ENCODE measurements around the gene OPN1MW2.
A peak's percentile ranks its signal among the peaks of the same experiment; 100 is the strongest.
"Not testable (repeated sequence)": the region's sequence is repeated elsewhere in the genome, so short reads cannot be mapped to it uniquely, and the experiment has no call there.

The OPN1MW2 gene

DNA sequence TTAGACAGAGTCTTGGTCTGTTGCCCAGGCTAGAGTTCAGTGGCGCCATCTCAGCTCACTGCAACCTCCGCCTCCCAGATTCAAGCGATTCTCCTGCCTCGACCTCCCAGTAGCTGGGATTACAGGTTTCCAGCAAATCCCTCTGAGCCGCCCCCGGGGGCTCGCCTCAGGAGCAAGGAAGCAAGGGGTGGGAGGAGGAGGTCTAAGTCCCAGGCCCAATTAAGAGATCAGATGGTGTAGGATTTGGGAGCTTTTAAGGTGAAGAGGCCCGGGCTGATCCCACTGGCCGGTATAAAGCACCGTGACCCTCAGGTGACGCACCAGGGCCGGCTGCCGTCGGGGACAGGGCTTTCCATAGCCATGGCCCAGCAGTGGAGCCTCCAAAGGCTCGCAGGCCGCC is at the start of gene OPN1MW2:
OPN1MW2 (plus strand) TSS at position 301 of the 400 bp plus-strand sequence; CDS start at position 361, 60 bp downstream.
- not testable (repeated sequence) for H4K20me1 ChIP-seq; H3K9me3 ChIP-seq (replicated peaks in 1 of 11); H3K27me3 ChIP-seq; H3K4me2 ChIP-seq; H3K9ac ChIP-seq; H3K4me1 ChIP-seq; H3K4me3 ChIP-seq; H3K36me3 ChIP-seq; H3K27ac ChIP-seq

DNA sequence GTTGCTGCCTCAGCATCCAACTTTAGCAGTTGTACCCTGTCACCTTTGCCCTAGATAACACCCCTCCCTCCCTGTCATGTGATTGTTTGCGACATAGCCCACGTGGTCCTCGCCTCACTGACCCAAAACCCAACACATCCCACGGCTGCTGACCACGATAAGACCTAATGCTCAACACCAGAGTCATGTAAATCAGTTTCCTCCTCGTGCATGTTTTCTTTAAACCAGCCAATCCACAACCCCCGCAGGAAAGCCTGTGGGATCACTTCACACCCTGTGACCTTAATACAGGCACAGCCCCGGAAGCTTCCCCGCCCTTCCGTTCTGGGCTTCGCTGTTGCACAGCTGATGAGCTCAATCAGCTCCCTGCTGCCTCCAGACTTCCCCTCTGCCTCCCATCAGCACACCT is 47.0 kb upstream of the OPN1MW2 start:
- not testable (repeated sequence) for H3K27me3 ChIP-seq; H3K4me3 ChIP-seq; H3K4me1 ChIP-seq; H3K36me3 ChIP-seq; H3K4me2 ChIP-seq; H4K20me1 ChIP-seq; H3K27ac ChIP-seq; H3K9ac ChIP-seq; H3K9me3 ChIP-seq (replicated peaks in 1 of 11)

DNA sequence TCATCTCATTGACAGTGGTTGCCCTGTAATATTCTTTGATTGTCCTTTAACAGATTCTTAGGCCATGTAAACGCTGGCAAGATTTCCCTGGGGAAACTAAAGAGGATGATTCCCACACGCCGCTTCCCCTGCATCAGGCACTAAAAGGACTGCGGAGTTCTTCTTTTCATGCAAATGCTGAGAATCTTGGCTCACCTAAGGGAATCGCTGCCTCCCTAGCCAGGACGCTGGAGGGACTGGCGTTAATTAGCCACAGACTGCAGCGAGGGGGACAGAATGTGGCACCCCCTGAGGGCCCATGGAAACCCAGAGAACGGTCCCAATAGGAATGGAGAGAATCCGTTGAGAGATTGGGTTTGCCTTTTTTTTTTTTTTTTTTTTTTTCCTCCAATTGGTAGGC is 45.2 kb upstream of the OPN1MW2 start:
- not testable (repeated sequence) for H3K36me3 ChIP-seq; H3K9me3 ChIP-seq (replicated peaks in 1 of 11); H4K20me1 ChIP-seq; H3K9ac ChIP-seq; H3K4me3 ChIP-seq; H3K27ac ChIP-seq; H3K4me2 ChIP-seq; H3K4me1 ChIP-seq; H3K27me3 ChIP-seq

GRCh38 chrX:154182296-154182695 is 37.3 kb upstream of the OPN1MW2 start, which contains the start of gene OPN1MW:
TSS of gene OPN1MW (plus strand) at chrX:154182596. CDS start at chrX:154182678, 82 bp downstream.
- H4K20me1 ChIP-seq; H3K4me2 ChIP-seq; H3K4me1 ChIP-seq; H3K27me3 ChIP-seq; H3K36me3 ChIP-seq; H3K9me3 ChIP-seq (replicated peaks in 1 of 11); H3K9ac ChIP-seq; H3K27ac ChIP-seq; H3K4me3 ChIP-seq: not testable (repeated sequence)

GRCh38 chrX:154183794-154184193 is 35.8 kb upstream of the OPN1MW2 start:
- not testable (repeated sequence) for H3K36me3 ChIP-seq; H3K4me1 ChIP-seq; H3K27me3 ChIP-seq; H4K20me1 ChIP-seq; H3K9me3 ChIP-seq (replicated peaks in 1 of 11); H3K27ac ChIP-seq; H3K4me3 ChIP-seq; H3K9ac ChIP-seq; H3K4me2 ChIP-seq

DNA sequence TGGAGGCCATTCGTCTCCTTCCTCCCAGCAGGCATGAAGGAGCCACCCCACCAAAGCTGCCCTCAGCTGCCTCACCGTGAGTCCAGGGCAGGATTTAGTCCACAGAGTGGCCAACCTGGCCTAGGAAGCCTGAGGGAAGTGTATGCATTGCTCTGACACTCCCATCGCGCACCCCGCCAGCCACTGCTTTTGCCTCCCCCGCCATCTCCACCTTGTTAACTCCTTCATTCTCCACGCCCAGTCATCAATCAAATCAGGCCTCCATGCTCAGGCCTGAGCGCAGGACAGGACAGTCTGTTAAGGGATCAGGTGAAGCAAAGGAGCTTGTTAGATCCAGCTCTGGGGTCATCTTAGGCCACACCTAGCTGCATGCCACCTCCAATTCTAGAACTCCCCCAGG is 26.7 kb upstream of the OPN1MW2 start:
- H3K9ac ChIP-seq; H3K27ac ChIP-seq; H3K4me1 ChIP-seq; H3K36me3 ChIP-seq; H4K20me1 ChIP-seq; H3K27me3 ChIP-seq; H3K4me2 ChIP-seq; H3K9me3 ChIP-seq (replicated peaks in 1 of 11); H3K4me3 ChIP-seq: not testable (repeated sequence)

GRCh38 chrX:154194316-154194715 is 25.2 kb upstream of the OPN1MW2 start:
- H3K27me3 ChIP-seq; H3K27ac ChIP-seq; H3K4me2 ChIP-seq; H3K4me1 ChIP-seq; H4K20me1 ChIP-seq; H3K4me3 ChIP-seq; H3K9me3 ChIP-seq (replicated peaks in 1 of 11); H3K36me3 ChIP-seq; H3K9ac ChIP-seq: not testable (repeated sequence)

- not testable (repeated sequence) for H4K20me1 ChIP-seq; H3K4me3 ChIP-seq; H3K27me3 ChIP-seq; H3K4me1 ChIP-seq; H3K9me3 ChIP-seq (replicated peaks in 1 of 11); H3K27ac ChIP-seq; H3K9ac ChIP-seq; H3K36me3 ChIP-seq; H3K4me2 ChIP-seq
Observed at GRCh38 chrX:154196466-154196865, 23.1 kb upstream of the OPN1MW2 start.

DNA sequence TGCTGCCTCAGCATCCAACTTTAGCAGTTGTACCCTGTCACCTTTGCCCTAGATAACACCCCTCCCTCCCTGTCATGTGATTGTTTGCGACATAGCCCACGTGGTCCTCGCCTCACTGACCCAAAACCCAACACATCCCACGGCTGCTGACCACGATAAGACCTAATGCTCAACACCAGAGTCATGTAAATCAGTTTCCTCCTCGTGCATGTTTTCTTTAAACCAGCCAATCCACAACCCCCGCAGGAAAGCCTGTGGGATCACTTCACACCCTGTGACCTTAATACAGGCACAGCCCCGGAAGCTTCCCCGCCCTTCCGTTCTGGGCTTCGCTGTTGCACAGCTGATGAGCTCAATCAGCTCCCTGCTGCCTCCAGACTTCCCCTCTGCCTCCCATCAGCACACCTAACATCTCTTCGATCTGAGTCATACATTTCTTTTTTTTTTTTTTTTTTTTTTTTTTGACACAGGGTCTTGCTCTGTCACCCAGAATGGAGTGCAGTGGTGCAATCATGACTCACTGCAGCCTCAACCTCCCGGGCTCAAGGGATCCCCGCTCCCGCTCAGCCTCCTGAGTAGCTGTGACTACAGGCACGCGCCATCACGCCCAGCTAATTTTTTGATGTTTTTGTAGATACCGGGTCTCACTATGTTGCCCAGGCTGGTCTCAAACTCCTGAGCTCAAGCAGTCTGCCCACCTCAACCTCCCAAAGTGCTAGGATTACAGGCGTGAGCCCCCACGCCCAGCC is 9.7 kb upstream of the OPN1MW2 start:
- not testable (repeated sequence) for H3K4me1 ChIP-seq

GRCh38 chrX:154211057-154211456 is 8.5 kb upstream of the OPN1MW2 start:
- not testable (repeated sequence) for H3K4me2 ChIP-seq; H3K36me3 ChIP-seq; H3K4me1 ChIP-seq; H3K9me3 ChIP-seq (replicated peaks in 1 of 11); H3K27me3 ChIP-seq; H3K4me3 ChIP-seq; H4K20me1 ChIP-seq; H3K9ac ChIP-seq
- peak overlapping the region in 1 of 11 experiments; percentile 50; a peak in 1 of 22 replicates for H3K27ac ChIP-seq

More for the DNA sequence above, 9.7 kb upstream of the OPN1MW2 start:
- not testable (repeated sequence) for H3K9ac ChIP-seq; H3K36me3 ChIP-seq; H3K4me3 ChIP-seq; H3K27me3 ChIP-seq; H4K20me1 ChIP-seq; H3K27ac ChIP-seq; H3K9me3 ChIP-seq (replicated peaks in 1 of 11); H3K4me2 ChIP-seq

GRCh38 chrX:154211499-154211898 is 8.1 kb upstream of the OPN1MW2 start:
- not testable (repeated sequence) for H3K27ac ChIP-seq; H4K20me1 ChIP-seq; H3K27me3 ChIP-seq; H3K36me3 ChIP-seq; H3K4me2 ChIP-seq; H3K4me3 ChIP-seq; H3K9ac ChIP-seq; H3K9me3 ChIP-seq (replicated peaks in 1 of 11); H3K4me1 ChIP-seq

DNA sequence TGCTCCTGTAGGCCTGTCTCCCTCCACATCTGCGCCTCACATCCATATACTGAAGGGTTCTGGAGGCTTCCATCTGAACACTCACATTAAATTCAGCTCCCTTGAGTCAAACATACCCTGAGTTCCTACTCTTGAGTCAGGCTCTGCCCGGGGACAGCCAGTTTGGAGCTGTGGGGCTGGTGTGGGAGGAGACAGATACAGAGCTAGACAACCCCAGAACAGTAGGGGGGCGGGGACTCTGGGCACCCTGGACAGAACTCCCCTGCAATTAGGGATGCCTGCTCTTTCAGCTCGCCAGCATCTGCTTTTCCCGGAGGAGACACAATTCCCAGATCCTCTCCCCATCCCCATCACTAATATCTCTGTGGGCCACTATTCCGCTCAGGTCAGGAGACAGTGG is 5.7 kb downstream of the OPN1MW2 start:
- not testable (repeated sequence) for H3K27me3 ChIP-seq; H3K9me3 ChIP-seq (replicated peaks in 1 of 11); H3K9ac ChIP-seq; H3K4me3 ChIP-seq; H3K27ac ChIP-seq; H4K20me1 ChIP-seq; H3K36me3 ChIP-seq; H3K4me1 ChIP-seq; H3K4me2 ChIP-seq

- not testable (repeated sequence) for H3K4me2 ChIP-seq; H3K27me3 ChIP-seq; H3K4me1 ChIP-seq; H3K9me3 ChIP-seq (replicated peaks in 1 of 11); H4K20me1 ChIP-seq; H3K9ac ChIP-seq; H3K36me3 ChIP-seq; H3K4me3 ChIP-seq; H3K27ac ChIP-seq
Observed at GRCh38 chrX:154226706-154227105, 7.2 kb downstream of the OPN1MW2 start.

GRCh38 chrX:154231443-154231842 is 11.9 kb downstream of the OPN1MW2 start:
- H3K9ac ChIP-seq = not testable (repeated sequence)

DNA sequence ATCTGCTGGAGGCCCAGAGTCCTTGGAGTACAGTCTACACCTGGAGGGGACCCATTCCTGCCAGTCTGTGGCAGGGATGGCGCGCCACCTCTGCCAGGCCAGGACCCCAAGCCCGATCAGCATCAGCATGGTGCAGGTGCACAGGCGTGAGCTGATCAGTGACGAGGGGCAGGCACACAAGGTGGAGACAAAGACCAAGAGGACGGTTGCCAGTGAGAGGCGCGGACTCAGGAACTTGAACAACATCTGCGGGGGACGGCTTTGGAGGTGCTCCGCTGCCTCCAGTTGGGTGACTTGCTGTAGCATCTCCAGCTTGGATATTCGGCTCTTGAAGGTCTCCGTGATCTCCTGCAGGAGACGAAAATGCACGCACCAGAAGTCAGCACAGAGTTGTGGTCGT is 14.1 kb downstream of the OPN1MW2 start:
- H3K27me3 ChIP-seq; H3K4me3 ChIP-seq; H3K4me1 ChIP-seq; H3K9ac ChIP-seq; H3K4me2 ChIP-seq; H3K36me3 ChIP-seq; H3K9me3 ChIP-seq (replicated peaks in 1 of 11); H4K20me1 ChIP-seq; H3K27ac ChIP-seq: not testable (repeated sequence)

More at GRCh38 chrX:154231443-154231842, 11.9 kb downstream of the OPN1MW2 start:
- H3K27me3 ChIP-seq; H3K4me3 ChIP-seq; H4K20me1 ChIP-seq; H3K4me1 ChIP-seq; H3K36me3 ChIP-seq; H3K4me2 ChIP-seq; H3K27ac ChIP-seq; H3K9me3 ChIP-seq (replicated peaks in 1 of 11): not testable (repeated sequence)
